HepG2 (cell line): ENCODE results near the gene TMEM98. TPM values are rescaled to one million over a fixed set of nuclear protein-coding genes. Genes with fewer than 3 reads are reported as not detected.

Experiments
- ATAC-seq: fragments of 200-7000 bp; cut with Tn5 transposase; 3 replicates; pipeline ENCODE4 v1.9.1; 2020; ENCODE audit warnings: mild to moderate bottlenecking, moderate library complexity
- BruUV-seq: library from RNA; stranded (reverse); fragments of 400-500 nt; replicated peaks from 2 replicates; lab custom pipeline; 2021; lab: Mats Ljungman, UMichigan
- CTCF ChIA-PET: fragments of 300-600 bp; formaldehyde crosslinking; extraction: SDS; loops from one replicate; lab custom pipeline; 2021; ENCODE audit warnings: low total read pairs, inconsistent platforms, low intra/inter-chr PET ratio; lab: Yijun Ruan, JAX
- POLR2A ChIA-PET: fragments of 350-600 bp; sonication (Branson Sonifier 250); formaldehyde crosslinking; loops from one replicate; lab custom pipeline; 2020; ENCODE audit warnings: antibody characterized with exemption, inconsistent platforms; lab: Yijun Ruan, JAX
- DNase-seq: peaks from one replicate; pipeline ENCODE4 v3.0.0-alpha.2; 2015; ENCODE audit warnings: low spot score
- FAIRE-seq: peaks from 3 replicates; lab custom pipeline; 2011; peaks lifted over from hg19 to GRCh38; lab: Jason Lieb, UNC
- H2AFZ ChIP-seq: one replicate; pipeline ENCODE4 v1.6.1; 2011; ENCODE audit warnings: low read length, inconsistent platforms
- H3K27ac ChIP-seq: fragments of 300-600 bp; 3 replicates; pipeline ENCODE4 v1.8.0; 2011; ENCODE audit warnings: mixed run types, mild to moderate bottlenecking, mixed read lengths, low read length, inconsistent platforms; ENCODE audit not compliant: insufficient read depth; ENCODE audit errors: extremely low read length
- H3K27me3 ChIP-seq, 2 experiments: fragments of 200-600 bp in 1 of 2; 2 replicates in 1 of 2; 3 replicates in 1 of 2; pipeline versions ENCODE4 v1.6.0 to v1.8.0; 2011; ENCODE audit warnings: low read length in 2 of 2, mild to moderate bottlenecking in 2 of 2, moderate library complexity in 2 of 2, inconsistent platforms in 1 of 2; ENCODE audit not compliant: insufficient read depth in 2 of 2, control insufficient read depth in 1 of 2
- H3K36me3 ChIP-seq, 2 experiments: fragments of 200-600 bp in 1 of 2; replicated peaks in 1 of 2; 2 replicates in 1 of 2; 3 replicates in 1 of 2; pipeline versions ENCODE4 v1.5.1 to v1.8.0; 2011; ENCODE audit warnings: low read length in 2 of 2, inconsistent platforms in 1 of 2; ENCODE audit not compliant: insufficient read depth in 2 of 2, control insufficient read depth in 1 of 2
- H3K4me1 ChIP-seq: 2 replicates; pipeline ENCODE4 v1.5.1; 2012; ENCODE audit warnings: low read length, inconsistent platforms; ENCODE audit not compliant: insufficient read depth
- H3K4me2 ChIP-seq: 2 replicates; pipeline ENCODE4 v1.6.0; 2011; ENCODE audit warnings: low read depth, low read length, inconsistent platforms
- H3K4me3 ChIP-seq, 3 experiments: fragments of 200-600 bp in 1 of 3; sonication (generic), shearing (Covaris generic) in 1 of 3; replicated peaks in 1 of 3; 2 replicates each; pipeline ENCODE4 v1.5.1; 2011 to 2016; ENCODE audit warnings: low read length in 3 of 3, inconsistent platforms in 2 of 3, low read depth in 2 of 3, mild to moderate bottlenecking in 2 of 3, control low read depth in 1 of 3, mixed read lengths in 1 of 3; ENCODE audit not compliant: insufficient read depth in 1 of 3
- H3K79me2 ChIP-seq: one replicate; pipeline ENCODE4 v1.6.1; 2011; ENCODE audit warnings: low read length, inconsistent platforms; ENCODE audit not compliant: insufficient read depth
- H3K9ac ChIP-seq: 2 replicates; pipeline ENCODE4 v1.6.0; 2011; ENCODE audit warnings: mild to moderate bottlenecking, low read depth, low read length, inconsistent platforms; ENCODE audit not compliant: insufficient read depth
- H3K9me3 ChIP-seq: 2 replicates; pipeline ENCODE4 v1.5.1; 2012; ENCODE audit warnings: mild to moderate bottlenecking, low read length
- H4K20me1 ChIP-seq: 2 replicates; pipeline ENCODE4 v1.6.0; 2011; ENCODE audit warnings: inconsistent platforms, mild to moderate bottlenecking, low read length, moderate library complexity; ENCODE audit not compliant: insufficient read depth
- MAFG ChIP-seq: sonication (generic); formaldehyde crosslinking; IDR thresholded peaks from 2 replicates; pipeline ENCODE4 v1.5.1; 2020; ENCODE audit warnings: mild to moderate bottlenecking, missing genetic modification reagents
- MED8 ChIP-seq: sonication (generic); formaldehyde crosslinking; IDR thresholded peaks from 2 replicates; pipeline ENCODE4 v1.8.1; 2023; ENCODE audit warnings: mild to moderate bottlenecking, missing genetic modification reagents; ENCODE audit not compliant: insufficient replicate concordance
- MEIS1 ChIP-seq: sonication (generic); formaldehyde crosslinking; IDR thresholded peaks from 2 replicates; pipeline ENCODE4 v1.9.0; 2021; ENCODE audit warnings: mild to moderate bottlenecking, missing genetic modification reagents, moderate library complexity, borderline replicate concordance
- RAD51 ChIP-seq: fragments of 450-650 bp; IDR thresholded peaks from 2 replicates; pipeline ENCODE4 v1.6.1; 2016; ENCODE audit warnings: borderline replicate concordance
- ZNF44 ChIP-seq: sonication (generic); formaldehyde crosslinking; IDR thresholded peaks from 2 replicates; pipeline ENCODE4 v1.5.1; 2020; ENCODE audit warnings: mild to moderate bottlenecking, missing genetic modification reagents
- ZNF512 ChIP-seq: sonication (generic); formaldehyde crosslinking; IDR thresholded peaks from 2 replicates; pipeline ENCODE4 v1.4.0; 2020; ENCODE audit warnings: mild to moderate bottlenecking, missing genetic modification reagents
- ZNF607 ChIP-seq: sonication (generic); formaldehyde crosslinking; IDR thresholded peaks from 2 replicates; pipeline ENCODE4 v1.5.1; 2020; ENCODE audit warnings: missing genetic modification reagents, mild to moderate bottlenecking, borderline replicate concordance
- ZNF777 ChIP-seq: sonication (generic); formaldehyde crosslinking; IDR thresholded peaks from 2 replicates; pipeline ENCODE4 v1.4.0; 2020; ENCODE audit warnings: missing genetic modification reagents
- WGBS: methylation state at CpG from one replicate; pipeline ENCODE4 v1.1.6; 2017; ENCODE audit warnings: low lambda C conversion rate; 5-methylcytosine and 5-hydroxymethylcytosine counted together
- in situ Hi-C: cut with HindIII; loops from 2 replicates; pipeline ENCODE4 v1.10.0; 2017; ENCODE audit warnings: low pct_unique_long_range_greater_than_20kb; ENCODE audit not compliant: extremely low pct_ligation_motif_present
- intact Hi-C: fragments of 100-400 bp; cut with micrococcal nuclease; formaldehyde crosslinking; loops from one replicate; pipeline ENCODE4 v1.10.0; 2022; ENCODE audit not compliant: unreplicated experiment
- polyA plus RNA-seq, 8 experiments: library from polyadenylated mRNA; depleted of rRNA in 3 of 8; stranded (reverse) in 7 of 8; unstranded in 1 of 8; fragments of >200 nt; fragmentation: Illumina TruSeq in 4 of 8; extraction: Trizol in 4 of 8; gene quantifications; 2 replicates each; pipeline versions ENCODE4 v1.2.1 to v1.2.3, GENCODE V29; 2011 to 2016; ENCODE audit warnings: low read depth in 4 of 8, missing spikeins in 1 of 8, mixed read lengths in 1 of 8; ENCODE audit not compliant: insufficient read depth in 1 of 8
- total RNA-seq, 5 experiments: library from RNA; depleted of rRNA; stranded (reverse); fragments of >200 nt; fragmentation: Illumina TruSeq; extraction: Trizol; gene quantifications; 2 replicates each; pipeline ENCODE4 v1.2.3, GENCODE V29; 2016; ENCODE audit warnings: low read depth in 1 of 5
- TF ChIP-seq, protein P1 (sequence below): sonication (generic); formaldehyde crosslinking; IDR thresholded peaks from 2 replicates; pipeline ENCODE4 v1.8.0; 2022; ENCODE audit warnings: missing genetic modification reagents, mild to moderate bottlenecking, borderline replicate concordance
- TF ChIP-seq, protein P2 (sequence below): sonication (generic); formaldehyde crosslinking; IDR thresholded peaks from 2 replicates; pipeline ENCODE4 v1.4.0; 2020; ENCODE audit warnings: missing genetic modification reagents, mild to moderate bottlenecking, borderline replicate concordance
- TF ChIP-seq, protein P3 (sequence below): sonication (generic); formaldehyde crosslinking; IDR thresholded peaks from 2 replicates; pipeline ENCODE4 v1.4.0; 2020; ENCODE audit warnings: missing genetic modification reagents

TMEM98 gene
- total and polyA plus RNA-seq, 2 of the 13 experiments (the other 11 are each of a cell fraction or from before 2014, with no cell fraction given) = 103 to 175 TPM

- no peaks in the 10 kb centered on the region for H4K20me1 ChIP-seq
- H3K79me2 ChIP-seq = no peaks in the 10 kb centered on the region
- no peak overlapping the region for H2AFZ ChIP-seq
- no peak overlapping the region for H3K4me3 ChIP-seq
- ChIA-PET CTCF (no interaction called here), POLR2A (no interaction called here)
- ATAC-seq (no peak), DNase-seq (no peak), FAIRE-seq (no peak)
- no peak overlapping the region for H3K9ac ChIP-seq
- H3K4me2 ChIP-seq = no peak overlapping the region
- WGBS = 8% methylated on average over 3 of the region's 3 CpGs
- in situ Hi-C loops = no loop called here
- H3K27me3 ChIP-seq = no peaks in the 10 kb centered on the region; a peak in 1 of 5 replicates
- H3K4me1 ChIP-seq = no peaks in the 10 kb centered on the region
- intact Hi-C loops = no loop called here
- no TSS peak for BruUV-seq
- TF ChIP-seq MEIS1 (CRISPR knock-in tag) (no peak), ZNF512 (CRISPR knock-in tag) (no peak), ZNF777 (CRISPR knock-in tag) (no peak), MAFG (CRISPR knock-in tag) (no peak), ZNF607 (CRISPR knock-in tag) (no peak), MED8 (no peak), ZNF44 (CRISPR knock-in tag) (no peak), RAD51 (no peak)
- TF ChIP-seq, protein P1, sequence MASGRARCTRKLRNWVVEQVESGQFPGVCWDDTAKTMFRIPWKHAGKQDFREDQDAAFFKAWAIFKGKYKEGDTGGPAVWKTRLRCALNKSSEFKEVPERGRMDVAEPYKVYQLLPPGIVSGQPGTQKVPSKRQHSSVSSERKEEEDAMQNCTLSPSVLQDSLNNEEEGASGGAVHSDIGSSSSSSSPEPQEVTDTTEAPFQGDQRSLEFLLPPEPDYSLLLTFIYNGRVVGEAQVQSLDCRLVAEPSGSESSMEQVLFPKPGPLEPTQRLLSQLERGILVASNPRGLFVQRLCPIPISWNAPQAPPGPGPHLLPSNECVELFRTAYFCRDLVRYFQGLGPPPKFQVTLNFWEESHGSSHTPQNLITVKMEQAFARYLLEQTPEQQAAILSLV = no peak
- TF ChIP-seq, protein P2, sequence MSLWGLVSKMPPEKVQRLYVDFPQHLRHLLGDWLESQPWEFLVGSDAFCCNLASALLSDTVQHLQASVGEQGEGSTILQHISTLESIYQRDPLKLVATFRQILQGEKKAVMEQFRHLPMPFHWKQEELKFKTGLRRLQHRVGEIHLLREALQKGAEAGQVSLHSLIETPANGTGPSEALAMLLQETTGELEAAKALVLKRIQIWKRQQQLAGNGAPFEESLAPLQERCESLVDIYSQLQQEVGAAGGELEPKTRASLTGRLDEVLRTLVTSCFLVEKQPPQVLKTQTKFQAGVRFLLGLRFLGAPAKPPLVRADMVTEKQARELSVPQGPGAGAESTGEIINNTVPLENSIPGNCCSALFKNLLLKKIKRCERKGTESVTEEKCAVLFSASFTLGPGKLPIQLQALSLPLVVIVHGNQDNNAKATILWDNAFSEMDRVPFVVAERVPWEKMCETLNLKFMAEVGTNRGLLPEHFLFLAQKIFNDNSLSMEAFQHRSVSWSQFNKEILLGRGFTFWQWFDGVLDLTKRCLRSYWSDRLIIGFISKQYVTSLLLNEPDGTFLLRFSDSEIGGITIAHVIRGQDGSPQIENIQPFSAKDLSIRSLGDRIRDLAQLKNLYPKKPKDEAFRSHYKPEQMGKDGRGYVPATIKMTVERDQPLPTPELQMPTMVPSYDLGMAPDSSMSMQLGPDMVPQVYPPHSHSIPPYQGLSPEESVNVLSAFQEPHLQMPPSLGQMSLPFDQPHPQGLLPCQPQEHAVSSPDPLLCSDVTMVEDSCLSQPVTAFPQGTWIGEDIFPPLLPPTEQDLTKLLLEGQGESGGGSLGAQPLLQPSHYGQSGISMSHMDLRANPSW (CRISPR knock-in tag) = no peak
- TF ChIP-seq, protein P3, sequence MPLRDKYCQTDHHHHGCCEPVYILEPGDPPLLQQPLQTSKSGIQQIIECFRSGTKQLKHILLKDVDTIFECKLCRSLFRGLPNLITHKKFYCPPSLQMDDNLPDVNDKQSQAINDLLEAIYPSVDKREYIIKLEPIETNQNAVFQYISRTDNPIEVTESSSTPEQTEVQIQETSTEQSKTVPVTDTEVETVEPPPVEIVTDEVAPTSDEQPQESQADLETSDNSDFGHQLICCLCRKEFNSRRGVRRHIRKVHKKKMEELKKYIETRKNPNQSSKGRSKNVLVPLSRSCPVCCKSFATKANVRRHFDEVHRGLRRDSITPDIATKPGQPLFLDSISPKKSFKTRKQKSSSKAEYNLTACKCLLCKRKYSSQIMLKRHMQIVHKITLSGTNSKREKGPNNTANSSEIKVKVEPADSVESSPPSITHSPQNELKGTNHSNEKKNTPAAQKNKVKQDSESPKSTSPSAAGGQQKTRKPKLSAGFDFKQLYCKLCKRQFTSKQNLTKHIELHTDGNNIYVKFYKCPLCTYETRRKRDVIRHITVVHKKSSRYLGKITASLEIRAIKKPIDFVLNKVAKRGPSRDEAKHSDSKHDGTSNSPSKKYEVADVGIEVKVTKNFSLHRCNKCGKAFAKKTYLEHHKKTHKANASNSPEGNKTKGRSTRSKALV (CRISPR knock-in tag) = no peak
- TF ChIP-seq, all 625 proteins: peak for 0
- no peak overlapping the region for H3K27ac ChIP-seq
- no peaks in the 10 kb centered on the region for H3K9me3 ChIP-seq
- H3K36me3 ChIP-seq = no peaks in the 10 kb centered on the region
These were observed 42.3 kb downstream of the TMEM98 start for GRCh38 chr17:32970281-32970680.
